WTC11 (cell line): ENCODE data around the gene PCDHGA4. TPM values are rescaled to one million over a fixed set of nuclear protein-coding genes. Genes with fewer than 3 reads are reported as not detected.
A peak's percentile ranks its signal among the peaks of the same experiment; 100 is the strongest.

Source experiments
- ATAC-seq: fragments of 200-7000 bp; cut with Tn5 transposase; 2 replicates; pipeline ENCODE4 v1.10.0; 2021; ENCODE audit warnings: mild to moderate bottlenecking, moderate library complexity
- CTCF ChIA-PET: fragments of 300-600 bp; sonication (Branson Sonifier 250); formaldehyde crosslinking; loops from one replicate; lab custom pipeline; 2021; ENCODE audit warnings: antibody characterized with exemption; lab: Charles Lee
- POLR2A ChIA-PET: fragments of 350-600 bp; sonication (Branson Sonifier 250); formaldehyde crosslinking; loops from one replicate; lab custom pipeline; 2021; ENCODE audit warnings: antibody characterized with exemption; lab: Charles Lee
- DNase-seq: peaks from one replicate; pipeline ENCODE4 v3.0.0; 2021; ENCODE audit warnings: low spot score
- H3K27ac Mint-ChIP-seq: 2 replicates; pipeline ENCODE4 v1.8.0; 2021; ENCODE audit warnings: mixed read lengths
- H3K27me3 Mint-ChIP-seq: 2 replicates; pipeline ENCODE4 v1.8.0; 2021; ENCODE audit warnings: low read depth, mild to moderate bottlenecking, moderate library complexity, mixed read lengths
- H3K36me3 Mint-ChIP-seq: 2 replicates; pipeline ENCODE4 v1.8.0; 2021; ENCODE audit warnings: mixed read lengths
- H3K4me1 Mint-ChIP-seq: 2 replicates; pipeline ENCODE4 v1.8.0; 2022; ENCODE audit warnings: mixed read lengths
- H3K4me3 Mint-ChIP-seq: 2 replicates; pipeline ENCODE4 v1.8.0; 2021; ENCODE audit warnings: mild to moderate bottlenecking, moderate library complexity, mixed read lengths
- H3K9me3 Mint-ChIP-seq: 2 replicates; pipeline ENCODE4 v1.8.0; 2021; ENCODE audit warnings: mixed read lengths
- AFF4 ChIP-seq: sonication (generic); formaldehyde crosslinking; IDR thresholded peaks from 2 replicates; pipeline ENCODE4 v1.8.1; 2023; ENCODE audit warnings: mild to moderate bottlenecking, missing genetic modification reagents, borderline replicate concordance
- ATF2 ChIP-seq: sonication (generic); formaldehyde crosslinking; IDR thresholded peaks from 2 replicates; pipeline ENCODE4 v1.8.1; 2022; ENCODE audit warnings: low read depth, missing genetic modification reagents, borderline replicate concordance
- E2F1 ChIP-seq: sonication (generic); formaldehyde crosslinking; IDR thresholded peaks from 2 replicates; pipeline ENCODE4 v1.8.0; 2022; ENCODE audit warnings: mild to moderate bottlenecking, missing genetic modification reagents
- ESRRA ChIP-seq: sonication (generic); formaldehyde crosslinking; IDR thresholded peaks from 2 replicates; pipeline ENCODE4 v1.8.1; 2022; ENCODE audit warnings: mild to moderate bottlenecking, missing genetic modification reagents, borderline replicate concordance
- FOXJ3 ChIP-seq: sonication (generic); formaldehyde crosslinking; IDR thresholded peaks from 2 replicates; pipeline ENCODE4 v1.9.0; 2021; ENCODE audit warnings: missing genetic modification reagents, mild to moderate bottlenecking, borderline replicate concordance
- GRHL2 ChIP-seq: fragments of 250-450 bp; sonication (Bioruptor Pico); IDR thresholded peaks from 2 replicates; pipeline ENCODE4 v1.8.0; 2022; ENCODE audit warnings: mild to moderate bottlenecking, moderate library complexity; ENCODE audit not compliant: insufficient replicate concordance, severe bottlenecking
- GTF2I ChIP-seq: fragments of 250-450 bp; sonication (Bioruptor Pico); conservative IDR thresholded peaks from 2 replicates; pipeline ENCODE4 v1.4.0; 2021; ENCODE audit warnings: mild to moderate bottlenecking
- JAZF1 ChIP-seq: fragments of 250-450 bp; sonication (Bioruptor Pico); IDR thresholded peaks from 2 replicates; pipeline ENCODE4 v1.9.0; 2021; ENCODE audit warnings: moderate library complexity, mild to moderate bottlenecking, inconsistent platforms
- JUN ChIP-seq: sonication (generic); formaldehyde crosslinking; IDR thresholded peaks from 2 replicates; pipeline ENCODE4 v1.8.0; 2023; ENCODE audit warnings: mild to moderate bottlenecking, missing genetic modification reagents
- MYBL2 ChIP-seq: sonication (generic); formaldehyde crosslinking; IDR thresholded peaks from 2 replicates; pipeline ENCODE4 v1.8.1; 2023; ENCODE audit warnings: mild to moderate bottlenecking, moderate library complexity, missing genetic modification reagents
- NFE2L1 ChIP-seq: sonication (generic); formaldehyde crosslinking; IDR thresholded peaks from 2 replicates; pipeline ENCODE4 v1.8.1; 2023; ENCODE audit warnings: missing genetic modification reagents
- NR2C2 ChIP-seq: sonication (generic); formaldehyde crosslinking; IDR thresholded peaks from 2 replicates; pipeline ENCODE4 v1.8.0; 2022; ENCODE audit warnings: mild to moderate bottlenecking, missing genetic modification reagents
- SOX15 ChIP-seq: fragments of 250-450 bp; sonication (Bioruptor Pico); IDR thresholded peaks from 2 replicates; pipeline ENCODE4 v1.9.0; 2021; ENCODE audit warnings: mild to moderate bottlenecking
- TEAD4 ChIP-seq: sonication (generic); formaldehyde crosslinking; IDR thresholded peaks from 2 replicates; pipeline ENCODE4 v1.8.0; 2022; ENCODE audit warnings: mild to moderate bottlenecking, missing genetic modification reagents
- ZBTB43 ChIP-seq: sonication (generic); formaldehyde crosslinking; IDR thresholded peaks from 2 replicates; pipeline ENCODE4 v1.8.1; 2023; ENCODE audit warnings: mild to moderate bottlenecking, missing genetic modification reagents
- ZMAT4 ChIP-seq: fragments of 250-450 bp; sonication (Bioruptor Pico); IDR thresholded peaks from 2 replicates; pipeline ENCODE4 v1.9.0; 2021; ENCODE audit warnings: mild to moderate bottlenecking
- ZNF281 ChIP-seq: sonication (generic); formaldehyde crosslinking; IDR thresholded peaks from 2 replicates; pipeline ENCODE4 v1.8.0; 2023; ENCODE audit warnings: mild to moderate bottlenecking, missing genetic modification reagents
- ZNF423 ChIP-seq: fragments of 250-450 bp; sonication (Bioruptor Pico); IDR thresholded peaks from 2 replicates; pipeline ENCODE4 v2.1.2; 2022; ENCODE audit warnings: mild to moderate bottlenecking, moderate library complexity
- ZNF532 ChIP-seq: fragments of 250-450 bp; sonication (Bioruptor Pico); IDR thresholded peaks from 2 replicates; pipeline ENCODE4 v1.9.0; 2021; ENCODE audit warnings: mild to moderate bottlenecking, borderline replicate concordance
- total RNA-seq: library from RNA; stranded (reverse); gene quantifications from 3 replicates; pipeline ENCODE4 v1.2.3, GENCODE V29; 2021

The PCDHGA4 gene
- total RNA-seq, 1 experiment from 2014 or later, result 3.5 TPM

GRCh38 chr5:141360685-141361084 is 5.9 kb downstream of the PCDHGA4 start:
- ChIA-PET CTCF (interaction anchor here (0.7 to 1.6 kb wide), 24 partner anchors 9 to 207 kb away, joined by 3 to 16 read pairs (median 5); partner anchors contain the start of genes PCDHB14, PCDHB15, PCDHB16 and PCDHGA1), POLR2A (no interaction called here)
- Mint-ChIP-seq H3K27ac (no peak overlapping the region), H3K27me3 (peaks cover 18% of the 10 kb centered on the region), H3K9me3 (peaks cover 64% of the 10 kb centered on the region), H3K4me3 (no peak overlapping the region), H3K4me1 (peaks cover 27% of the 10 kb centered on the region), H3K36me3 (peaks cover 68% of the 10 kb centered on the region)
- no peak for TF ChIP-seq TEAD4 (CRISPR knock-in tag)
- TF ChIP-seq ZMAT4, result no peak
- no peak for TF ChIP-seq JAZF1
- no peak for TF ChIP-seq ZBTB43 (CRISPR knock-in tag)
- TF ChIP-seq ESRRA (CRISPR knock-in tag), result no peak
- TF ChIP-seq NFE2L1 (CRISPR knock-in tag), result no peak
- no peak for TF ChIP-seq E2F1 (CRISPR knock-in tag)
- TF ChIP-seq ZNF423 (CRISPR knock-in tag), result no peak
- no peak for TF ChIP-seq SOX15
- no peak for ATAC-seq
- DNase-seq, result no peak

GRCh38 chr5:141362719-141363118 is 7.9 kb downstream of the PCDHGA4 start:
- Mint-ChIP-seq H3K4me3 (peak overlapping the region; percentile 2; the same call in 1 of the 2 replicates), H3K4me1 (peaks cover 27% of the 10 kb centered on the region), H3K36me3 (peaks cover 65% of the 10 kb centered on the region), H3K9me3 (peaks cover 60% of the 10 kb centered on the region), H3K27ac (no peak overlapping the region), H3K27me3 (peaks cover 21% of the 10 kb centered on the region)
- DNase-seq (no peak), ATAC-seq (no peak)
- CTCF ChIA-PET, result interaction anchor here (0.8 to 1.3 kb wide), 5 partner anchors 25 to 201 kb away, joined by 3 to 5 read pairs (median 3); partner anchors contain the start of genes PCDHB14, PCDHB15 and PCDHGB4
- POLR2A ChIA-PET, result no interaction called here
- TF ChIP-seq AFF4 (CRISPR knock-in tag), result no peak
- no peak for TF ChIP-seq MYBL2 (CRISPR knock-in tag)
- TF ChIP-seq GTF2I (CRISPR knock-in tag), result no peak
- TF ChIP-seq JUN, result no peak
- no peak for TF ChIP-seq FOXJ3 (CRISPR knock-in tag)
- no peak for TF ChIP-seq ZNF532 (CRISPR knock-in tag)
- no peak for TF ChIP-seq ESRRA (CRISPR knock-in tag)
- no peak for TF ChIP-seq NR2C2 (CRISPR knock-in tag)
- TF ChIP-seq ATF2 (CRISPR knock-in tag), result no peak
- TF ChIP-seq ZNF281, result no peak
- no peak for TF ChIP-seq GRHL2 (CRISPR knock-in tag)
